HG03432 (cell line): ENCODE results near the gene GYS2.
"Not testable (repeated sequence)": the region's sequence is repeated elsewhere in the genome, so short reads cannot be mapped to it uniquely, and the experiment has no call there.

ENCODE experiments used
- ATAC-seq: cut with Tn5 transposase; IDR thresholded peaks from one replicate; pipeline ENCODE4 v1.9.1; 2021; ENCODE audit warnings: mild to moderate bottlenecking, moderate library complexity; ENCODE audit not compliant: unreplicated experiment

The GYS2 gene

GRCh38 chr12:21604245-21605101, at the start of gene GYS2:
Gene GYS2, minus strand, starts transcription at chr12:21604847. Its CDS starts 255 bp downstream, at chr12:21604592.
- ATAC-seq, result no peak

- no peak for ATAC-seq
Observed at GRCh38 chr12:21651821-21652220, 47.2 kb upstream of the GYS2 start.

- no peak for ATAC-seq
Observed at GRCh38 chr12:21650997-21651396, 46.4 kb upstream of the GYS2 start.

GRCh38 chr12:21649034-21649433, 44.4 kb upstream of the GYS2 start:
- no peak for ATAC-seq

GRCh38 chr12:21648378-21648777, 43.7 kb upstream of the GYS2 start:
- no peak for ATAC-seq

GRCh38 chr12:21647179-21647578, 42.5 kb upstream of the GYS2 start:
- no peak for ATAC-seq

- not testable (repeated sequence) for ATAC-seq
Observed at GRCh38 chr12:21645041-21645500, 40.4 kb upstream of the GYS2 start.

GRCh38 chr12:21644516-21644915, 39.9 kb upstream of the GYS2 start:
- ATAC-seq, result no peak

GRCh38 chr12:21643758-21644157, 39.1 kb upstream of the GYS2 start:
- ATAC-seq, result no peak

GRCh38 chr12:21642707-21643389, 38.2 kb upstream of the GYS2 start:
- peak; percentile 66 for ATAC-seq

- no peak for ATAC-seq
Observed at GRCh38 chr12:21638054-21638891, 33.6 kb upstream of the GYS2 start.

GRCh38 chr12:21634245-21634644, 29.6 kb upstream of the GYS2 start:
- ATAC-seq, result no peak

- no peak for ATAC-seq
Observed at GRCh38 chr12:21631367-21631766, 26.7 kb upstream of the GYS2 start.

GRCh38 chr12:21627924-21628323, 23.3 kb upstream of the GYS2 start:
- no peak for ATAC-seq

- no peak for ATAC-seq
Observed at GRCh38 chr12:21618566-21618965, 13.9 kb upstream of the GYS2 start.

GRCh38 chr12:21617030-21617429, 12.4 kb upstream of the GYS2 start:
- ATAC-seq, result no peak

- no peak for ATAC-seq
Observed at GRCh38 chr12:21615431-21615830, 10.8 kb upstream of the GYS2 start.

GRCh38 chr12:21614506-21614905, 9.9 kb upstream of the GYS2 start:
- no peak for ATAC-seq

GRCh38 chr12:21613931-21614330, 9.3 kb upstream of the GYS2 start:
- no peak for ATAC-seq

GRCh38 chr12:21608196-21608595, 3.5 kb upstream of the GYS2 start:
- ATAC-seq, result no peak

GRCh38 chr12:21607701-21608100, 3.1 kb upstream of the GYS2 start:
- no peak for ATAC-seq
